GM12878 (cell line): ENCODE results near the gene CARMIL3. TPM values are rescaled to one million over a fixed set of nuclear protein-coding genes. Genes with fewer than 3 reads are reported as not detected.

Source experiments
- BHLHE40 ChIP-seq, 2 experiments: fragments of 450-650 bp in 1 of 2; IDR thresholded peaks; 2 replicates each; pipeline ENCODE4 v1.6.1; 2011 to 2017; ENCODE audit warnings: low read depth in 2 of 2, borderline replicate concordance in 1 of 2, improper control_type of control experiment in 1 of 2, low read length in 1 of 2, mild to moderate bottlenecking in 1 of 2
- CEBPB ChIP-seq, 2 experiments: fragments of 150-350 bp in 1 of 2; IDR thresholded peaks; 2 replicates each; pipeline ENCODE4 v1.6.1; 2012 to 2014; ENCODE audit warnings: low read depth in 2 of 2, low read length in 2 of 2, borderline replicate concordance in 1 of 2, inconsistent platforms in 1 of 2
- CHD1 ChIP-seq: IDR thresholded peaks from 2 replicates; pipeline ENCODE4 v1.6.1; 2012; ENCODE audit warnings: low read depth, low read length, improper control_type of control experiment
- CHD2 ChIP-seq: IDR thresholded peaks from 2 replicates; pipeline ENCODE4 v1.6.1; 2011; ENCODE audit warnings: low read depth, low read length, improper control_type of control experiment, borderline replicate concordance
- FOXK2 ChIP-seq: fragments of 450-650 bp; IDR thresholded peaks from 2 replicates; pipeline ENCODE4 v1.6.1; 2017; ENCODE audit warnings: mild to moderate bottlenecking, moderate library complexity
- GABPA ChIP-seq: IDR thresholded peaks from 2 replicates; pipeline ENCODE4 v1.6.1; 2014; ENCODE audit warnings: antibody characterized with exemption, low read depth, mild to moderate bottlenecking, inconsistent platforms
- KDM1A ChIP-seq: fragments of 200-600 bp; sonication (generic); IDR thresholded peaks from 2 replicates; pipeline ENCODE4 v1.6.1; 2016; ENCODE audit warnings: borderline replicate concordance
- MEF2A ChIP-seq: IDR thresholded peaks from 2 replicates; pipeline ENCODE4 v1.6.1; 2011; ENCODE audit warnings: low read depth, mild to moderate bottlenecking, low read length, moderate library complexity; ENCODE audit not compliant: insufficient read depth
- MTA3 ChIP-seq: IDR thresholded peaks from 2 replicates; pipeline ENCODE4 v1.6.1; 2012; ENCODE audit warnings: low read length, inconsistent platforms, borderline replicate concordance
- MXI1 ChIP-seq: fragments of 150-350 bp; IDR thresholded peaks from 2 replicates; pipeline ENCODE4 v1.6.1; 2011; ENCODE audit warnings: low read depth, mild to moderate bottlenecking, inconsistent platforms, low read length, improper control_type of control experiment
- MYB ChIP-seq: fragments of 150-350 bp; IDR thresholded peaks from 2 replicates; pipeline ENCODE4 v1.6.1; 2014; ENCODE audit warnings: mild to moderate bottlenecking, low read depth, low read length, borderline replicate concordance
- NBN ChIP-seq: fragments of 450-650 bp; IDR thresholded peaks from 2 replicates; pipeline ENCODE4 v1.6.1; 2016
- NFIC ChIP-seq: IDR thresholded peaks from 2 replicates; pipeline ENCODE4 v1.6.1; 2012; ENCODE audit warnings: low read depth, mild to moderate bottlenecking, inconsistent platforms, low read length, moderate library complexity
- PAX5 ChIP-seq: IDR thresholded peaks from 2 replicates; pipeline ENCODE4 v1.6.1; 2011; ENCODE audit warnings: low read depth, low read length, borderline replicate concordance
- POLR2A ChIP-seq: IDR thresholded peaks from 2 replicates; pipeline ENCODE4 v1.6.1; 2011; ENCODE audit warnings: low read depth, mild to moderate bottlenecking, low read length
- POU2F2 ChIP-seq: IDR thresholded peaks from 3 replicates; pipeline ENCODE4 v1.6.1; 2011; ENCODE audit warnings: low read depth, mild to moderate bottlenecking, low read length, borderline replicate concordance
- SIX5 ChIP-seq: IDR thresholded peaks from 2 replicates; pipeline ENCODE4 v1.6.1; 2011; ENCODE audit warnings: mild to moderate bottlenecking, low read depth, low read length, moderate library complexity; ENCODE audit not compliant: severe bottlenecking
- SP1 ChIP-seq: IDR thresholded peaks from one replicate; pipeline ENCODE4 v1.6.1; 2011; ENCODE audit warnings: low read depth, low read length
- SREBF2 ChIP-seq: IDR thresholded peaks from 2 replicates; pipeline ENCODE4 v1.6.1; 2012; ENCODE audit warnings: mild to moderate bottlenecking, low read length
- SRF ChIP-seq, 2 experiments: IDR thresholded peaks; 2 replicates each; pipeline ENCODE4 v1.6.1; 2011; ENCODE audit warnings: low read depth in 2 of 2, low read length in 2 of 2, mild to moderate bottlenecking in 1 of 2, moderate library complexity in 1 of 2
- YBX1 ChIP-seq: fragments of 450-650 bp; IDR thresholded peaks from 2 replicates; pipeline ENCODE4 v1.6.1; 2016; ENCODE audit warnings: antibody characterized with exemption
- YY1 ChIP-seq: IDR thresholded peaks from 2 replicates; pipeline ENCODE4 v1.6.1; 2011; ENCODE audit warnings: low read depth, mild to moderate bottlenecking, low read length
- ZNF207 ChIP-seq: fragments of 450-650 bp; IDR thresholded peaks from 2 replicates; pipeline ENCODE4 v1.6.1; 2014; ENCODE audit warnings: antibody characterized with exemption, mild to moderate bottlenecking, borderline replicate concordance
- ZNF217 ChIP-seq: fragments of 450-650 bp; IDR thresholded peaks from 2 replicates; pipeline ENCODE4 v1.6.1; 2017; ENCODE audit warnings: antibody characterized with exemption, mild to moderate bottlenecking
- ZSCAN29 ChIP-seq: fragments of 450-650 bp; IDR thresholded peaks from 2 replicates; pipeline ENCODE4 v1.6.1; 2017; ENCODE audit warnings: mild to moderate bottlenecking, moderate library complexity
- polyA plus RNA-seq, 11 experiments: library from polyadenylated mRNA; depleted of rRNA in 4 of 11; unstranded in 6 of 11; stranded (reverse) in 5 of 11; fragments of >200 nt; fragmentation: Nextera tagmentation in 4 of 11; fragmentation: Illumina TruSeq in 1 of 11; extraction: Ambion mirVana in 4 of 11; extraction: Trizol in 1 of 11; gene quantifications; 1 replicate in 1 of 11; 2 replicates in 10 of 11; pipeline versions ENCODE4 v1.2.1 to v1.2.3, GENCODE V29; 2011 to 2016; ENCODE audit warnings: inconsistent platforms in 2 of 11, missing spikeins in 2 of 11, low read depth in 1 of 11
- total RNA-seq, 4 experiments: library from RNA; depleted of rRNA in 3 of 4; stranded (reverse); fragments of >200 nt in 3 of 4; fragmentation: Illumina TruSeq in 1 of 4; extraction: Trizol in 1 of 4; gene quantifications; 2 replicates each; pipeline versions ENCODE4 v1.2.1 to v1.2.3, GENCODE V29; 2013 to 2021
- TF ChIP-seq, protein P1 (sequence below): fragments of 450-650 bp; IDR thresholded peaks from 2 replicates; pipeline ENCODE4 v1.6.1; 2017; ENCODE audit warnings: mild to moderate bottlenecking, low read depth, inconsistent platforms; ENCODE audit not compliant: poor library complexity, severe bottlenecking
- TF ChIP-seq, protein P2 (sequence below): fragments of 450-650 bp; IDR thresholded peaks from 2 replicates; pipeline ENCODE4 v1.6.1; 2017; ENCODE audit warnings: borderline replicate concordance
- TF ChIP-seq, protein P3 (sequence below): IDR thresholded peaks from 2 replicates; pipeline ENCODE4 v1.6.1; 2011; ENCODE audit warnings: low read depth, low read length, improper control_type of control experiment, borderline replicate concordance

The CARMIL3 gene
- total and polyA plus RNA-seq, 10 of the 15 experiments (the other 5 are each of a cell fraction or from before 2014, with no cell fraction given): 0.09 to 0.32 (median 0.25) TPM; not detected in 3

DNA sequence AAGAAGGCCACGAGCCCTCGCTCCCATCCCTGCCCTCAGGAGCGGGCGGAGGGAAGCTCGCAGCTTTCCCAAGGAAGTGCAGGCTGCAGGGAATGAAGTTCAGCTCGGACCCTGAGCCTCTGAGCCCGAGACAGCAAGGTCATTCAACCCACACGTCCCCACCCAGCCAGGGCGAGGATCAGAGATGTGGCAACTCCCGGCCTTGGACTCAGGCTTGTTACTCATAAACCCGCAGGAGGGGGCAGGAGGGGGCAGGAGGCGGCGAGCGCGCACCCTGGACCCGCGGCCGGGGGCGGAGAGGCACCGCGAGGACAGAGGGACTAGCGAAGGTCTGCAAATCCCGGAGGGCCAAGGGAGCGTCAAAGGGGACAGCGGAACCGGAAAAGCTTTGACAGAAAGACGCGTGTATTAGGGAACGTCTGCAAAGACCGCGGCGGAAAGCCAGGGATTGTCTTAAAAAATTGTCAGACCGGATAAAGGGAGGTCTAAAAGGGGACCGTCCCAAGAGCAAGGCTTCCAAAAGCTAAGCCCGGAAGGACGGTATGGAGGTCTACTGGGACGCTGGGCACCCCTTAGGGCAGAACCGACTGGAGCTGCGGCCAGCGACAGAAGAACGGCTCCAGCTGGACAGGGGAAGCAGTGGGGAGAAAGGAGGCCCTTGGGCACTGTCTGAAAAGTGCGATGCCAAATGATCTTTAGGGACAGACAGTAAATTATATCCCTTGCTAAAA lies 62.2 kb downstream of the CARMIL3 start (continued):
- TF ChIP-seq NFIC: no peak
- peak; percentile 8; the same call in 2 of the 3 replicates for TF ChIP-seq POU2F2
- 0 out of 2 replicates have a peak, but pooled peaks have one; percentile 21 for TF ChIP-seq CHD1
- peak; percentile 77; the same call in 1 of the 2 replicates for TF ChIP-seq CHD2
- no peak for TF ChIP-seq PAX5
- no peak for TF ChIP-seq MTA3
- no peak for TF ChIP-seq MYB
- no peak for TF ChIP-seq YBX1
- 0 out of 4 replicates have a peak, but pooled peaks of 1 of the 2 experiments have one; percentile 12 for TF ChIP-seq SRF (IDR thresholded peaks at IDR 0.05; ENCODE audit: low read depth in 2 of 2, low read length in 2 of 2)
- TF ChIP-seq, protein P1, sequence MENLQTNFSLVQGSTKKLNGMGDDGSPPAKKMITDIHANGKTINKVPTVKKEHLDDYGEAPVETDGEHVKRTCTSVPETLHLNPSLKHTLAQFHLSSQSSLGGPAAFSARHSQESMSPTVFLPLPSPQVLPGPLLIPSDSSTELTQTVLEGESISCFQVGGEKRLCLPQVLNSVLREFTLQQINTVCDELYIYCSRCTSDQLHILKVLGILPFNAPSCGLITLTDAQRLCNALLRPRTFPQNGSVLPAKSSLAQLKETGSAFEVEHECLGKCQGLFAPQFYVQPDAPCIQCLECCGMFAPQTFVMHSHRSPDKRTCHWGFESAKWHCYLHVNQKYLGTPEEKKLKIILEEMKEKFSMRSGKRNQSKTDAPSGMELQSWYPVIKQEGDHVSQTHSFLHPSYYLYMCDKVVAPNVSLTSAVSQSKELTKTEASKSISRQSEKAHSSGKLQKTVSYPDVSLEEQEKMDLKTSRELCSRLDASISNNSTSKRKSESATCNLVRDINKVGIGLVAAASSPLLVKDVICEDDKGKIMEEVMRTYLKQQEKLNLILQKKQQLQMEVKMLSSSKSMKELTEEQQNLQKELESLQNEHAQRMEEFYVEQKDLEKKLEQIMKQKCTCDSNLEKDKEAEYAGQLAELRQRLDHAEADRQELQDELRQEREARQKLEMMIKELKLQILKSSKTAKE: peak; percentile 76
- TF ChIP-seq FOXK2: no peak
- TF ChIP-seq BHLHE40 (IDR thresholded peaks at IDR 0.05; ENCODE audit: borderline replicate concordance in 1 of 2, low read depth in 2 of 2, low read length in 1 of 2): peak in 1 of 2 experiments; percentile 3; a peak in 1 of 4 replicates
- TF ChIP-seq MXI1: peak; percentile 91
- no peak for TF ChIP-seq SP1
- no peak for TF ChIP-seq CEBPB (IDR thresholded peaks at IDR 0.05; ENCODE audit: borderline replicate concordance in 1 of 2, low read depth in 2 of 2, low read length in 2 of 2)
- TF ChIP-seq GABPA: peak; percentile 85
- TF ChIP-seq SREBF2: no peak
- peak; percentile 86 for TF ChIP-seq POLR2A
- TF ChIP-seq, protein P2, sequence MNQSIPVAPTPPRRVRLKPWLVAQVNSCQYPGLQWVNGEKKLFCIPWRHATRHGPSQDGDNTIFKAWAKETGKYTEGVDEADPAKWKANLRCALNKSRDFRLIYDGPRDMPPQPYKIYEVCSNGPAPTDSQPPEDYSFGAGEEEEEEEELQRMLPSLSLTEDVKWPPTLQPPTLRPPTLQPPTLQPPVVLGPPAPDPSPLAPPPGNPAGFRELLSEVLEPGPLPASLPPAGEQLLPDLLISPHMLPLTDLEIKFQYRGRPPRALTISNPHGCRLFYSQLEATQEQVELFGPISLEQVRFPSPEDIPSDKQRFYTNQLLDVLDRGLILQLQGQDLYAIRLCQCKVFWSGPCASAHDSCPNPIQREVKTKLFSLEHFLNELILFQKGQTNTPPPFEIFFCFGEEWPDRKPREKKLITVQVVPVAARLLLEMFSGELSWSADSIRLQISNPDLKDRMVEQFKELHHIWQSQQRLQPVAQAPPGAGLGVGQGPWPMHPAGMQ: no peak
- TF ChIP-seq ZSCAN29: no peak
- no peak for TF ChIP-seq SIX5
- no peak for TF ChIP-seq KDM1A
- TF ChIP-seq ZNF217: no peak
- TF ChIP-seq YY1: peak; percentile 77
- TF ChIP-seq, protein P3, sequence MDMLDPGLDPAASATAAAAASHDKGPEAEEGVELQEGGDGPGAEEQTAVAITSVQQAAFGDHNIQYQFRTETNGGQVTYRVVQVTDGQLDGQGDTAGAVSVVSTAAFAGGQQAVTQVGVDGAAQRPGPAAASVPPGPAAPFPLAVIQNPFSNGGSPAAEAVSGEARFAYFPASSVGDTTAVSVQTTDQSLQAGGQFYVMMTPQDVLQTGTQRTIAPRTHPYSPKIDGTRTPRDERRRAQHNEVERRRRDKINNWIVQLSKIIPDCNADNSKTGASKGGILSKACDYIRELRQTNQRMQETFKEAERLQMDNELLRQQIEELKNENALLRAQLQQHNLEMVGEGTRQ: no peak
- peak; percentile 92 for TF ChIP-seq NBN
- TF ChIP-seq ZNF207: peak; percentile 39; the same call in 1 of the 2 replicates
- peak; percentile 37; the same call in 1 of the 2 replicates for TF ChIP-seq MEF2A
